MM.1S (cell line): Measurements from ENCODE around the gene COG5.

ENCODE experiments used
- DNase-seq: peaks from one replicate; pipeline ENCODE4 v3.0.0-alpha.2; 2015
- H2AFZ ChIP-seq: fragments of 300-600 bp; sonication (generic); 2 replicates; pipeline ENCODE4 v1.6.0; 2016; ENCODE audit warnings: antibody characterized with exemption, low read length
- H3F3A ChIP-seq: fragments of 300-600 bp; sonication (generic); 2 replicates; pipeline ENCODE4 v1.6.1; 2016; ENCODE audit warnings: mild to moderate bottlenecking, antibody characterized with exemption, low read length, moderate library complexity, mixed read lengths; ENCODE audit not compliant: insufficient read depth
- H3K27ac ChIP-seq: fragments of 300-600 bp; sonication (generic); 2 replicates; pipeline ENCODE4 v1.5.1; 2016; ENCODE audit warnings: mild to moderate bottlenecking, low read length
- H3K27me3 ChIP-seq: fragments of 300-600 bp; sonication (generic); replicated peaks from 2 replicates; pipeline ENCODE4 v1.6.0; 2016; ENCODE audit warnings: low read length; ENCODE audit not compliant: insufficient read depth
- H3K36me3 ChIP-seq: fragments of 300-600 bp; sonication (generic); replicated peaks from 2 replicates; pipeline ENCODE4 v1.6.1; 2016; ENCODE audit warnings: mild to moderate bottlenecking, low read length, mixed read lengths; ENCODE audit not compliant: insufficient read depth
- H3K4me1 ChIP-seq: fragments of 300-600 bp; sonication (generic); 2 replicates; pipeline ENCODE4 v1.6.1; 2016; ENCODE audit warnings: low read length, mixed read lengths
- H3K4me2 ChIP-seq: fragments of 300-600 bp; sonication (generic); 2 replicates; pipeline ENCODE4 v1.6.0; 2016; ENCODE audit warnings: low read depth, low read length
- H3K4me3 ChIP-seq: fragments of 300-600 bp; sonication (generic); 2 replicates; pipeline ENCODE4 v1.5.1; 2016; ENCODE audit warnings: low read length, mixed read lengths
- H3K79me2 ChIP-seq: fragments of 300-600 bp; sonication (generic); 2 replicates; pipeline ENCODE4 v1.6.1; 2016; ENCODE audit warnings: mixed run types, low read length, mixed read lengths
- H3K9ac ChIP-seq: fragments of 300-600 bp; sonication (generic); 2 replicates; pipeline ENCODE4 v1.6.1; 2016; ENCODE audit warnings: low read length, mixed read lengths
- H3K9me2 ChIP-seq: fragments of 300-600 bp; sonication (generic); replicated peaks from 2 replicates; pipeline ENCODE4 v1.6.1; 2016; ENCODE audit warnings: mild to moderate bottlenecking, low read length, mixed read lengths; ENCODE audit not compliant: insufficient read depth
- H3K9me3 ChIP-seq: fragments of 300-600 bp; sonication (generic); replicated peaks from 2 replicates; pipeline ENCODE4 v1.6.1; 2016; ENCODE audit warnings: mild to moderate bottlenecking, low read length, mixed read lengths; ENCODE audit not compliant: insufficient read depth
- H4K20me1 ChIP-seq: fragments of 300-600 bp; sonication (generic); 2 replicates; pipeline ENCODE4 v1.6.1; 2016; ENCODE audit warnings: mild to moderate bottlenecking, low read length, moderate library complexity, mixed read lengths; ENCODE audit not compliant: insufficient read depth
- EZH2 ChIP-seq: fragments of 300-600 bp; sonication (generic); optimal IDR thresholded peaks from 2 replicates; pipeline ENCODE3; 2017; ENCODE audit warnings: low read depth, mild to moderate bottlenecking, antibody characterized with exemption, low read length, mixed read lengths
- EZH2phosphoT487 ChIP-seq: fragments of 300-600 bp; sonication (generic); IDR thresholded peaks from 2 replicates; pipeline ENCODE4 v1.6.1; 2018; ENCODE audit warnings: antibody characterized with exemption, low read length
- TF ChIP-seq, protein P1 (sequence below): fragments of 300-600 bp; sonication (generic); IDR thresholded peaks from 2 replicates; pipeline ENCODE4 v1.5.1; 2016; ENCODE audit warnings: antibody characterized with exemption, low read length, mixed read lengths

COG5 gene

DNA sequence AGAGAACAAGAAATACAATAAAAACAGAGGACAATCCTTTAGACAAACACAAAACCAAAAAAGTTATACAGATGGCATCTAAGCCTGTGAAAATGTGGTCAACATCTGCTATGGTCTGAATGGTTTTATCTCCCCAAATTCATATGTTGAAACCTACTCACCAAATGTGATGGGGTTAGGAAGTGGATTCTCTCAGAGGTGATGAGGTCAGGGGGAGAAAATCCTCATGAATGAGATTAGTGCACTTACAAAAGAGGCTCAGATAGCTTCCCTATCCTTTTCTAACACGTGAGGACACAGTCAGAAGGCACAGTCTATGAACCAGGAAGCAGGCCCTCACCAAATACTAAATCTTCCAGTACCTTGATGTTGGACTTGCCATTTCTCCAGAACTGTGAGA, 241.7 kb downstream of the COG5 start:
- no peak for DNase-seq

DNA sequence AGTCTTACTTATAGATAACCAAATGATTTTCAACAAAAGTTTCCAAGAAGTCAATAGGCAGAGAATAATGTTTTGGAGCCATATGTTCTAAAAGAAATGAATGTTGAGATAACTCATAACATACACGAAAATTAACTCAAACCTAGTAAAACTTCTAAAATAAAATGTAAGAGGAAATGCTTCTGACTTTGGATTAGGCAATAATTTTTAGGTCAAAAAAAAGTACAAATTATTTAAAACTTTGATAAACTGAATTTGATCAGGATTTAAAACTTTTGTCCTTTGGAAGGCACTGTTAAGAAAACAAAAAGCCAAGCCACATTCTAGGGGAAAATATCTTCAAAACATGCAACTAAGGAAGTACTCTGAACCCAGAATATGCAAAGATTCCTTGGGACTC, 242.1 kb downstream of the COG5 start:
- no peaks in the 10 kb centered on the region for H3K9me2 ChIP-seq
- no peaks in the 10 kb centered on the region for H3F3A ChIP-seq
- no peak for DNase-seq
- H3K9me3 ChIP-seq = no peaks in the 10 kb centered on the region
- H3K79me2 ChIP-seq = no peaks in the 10 kb centered on the region
- H3K9ac ChIP-seq = no peak overlapping the region
- H3K4me1 ChIP-seq = no peaks in the 10 kb centered on the region
- no peak overlapping the region for H3K4me2 ChIP-seq
- H2AFZ ChIP-seq = no peak overlapping the region
- TF ChIP-seq, protein P1, sequence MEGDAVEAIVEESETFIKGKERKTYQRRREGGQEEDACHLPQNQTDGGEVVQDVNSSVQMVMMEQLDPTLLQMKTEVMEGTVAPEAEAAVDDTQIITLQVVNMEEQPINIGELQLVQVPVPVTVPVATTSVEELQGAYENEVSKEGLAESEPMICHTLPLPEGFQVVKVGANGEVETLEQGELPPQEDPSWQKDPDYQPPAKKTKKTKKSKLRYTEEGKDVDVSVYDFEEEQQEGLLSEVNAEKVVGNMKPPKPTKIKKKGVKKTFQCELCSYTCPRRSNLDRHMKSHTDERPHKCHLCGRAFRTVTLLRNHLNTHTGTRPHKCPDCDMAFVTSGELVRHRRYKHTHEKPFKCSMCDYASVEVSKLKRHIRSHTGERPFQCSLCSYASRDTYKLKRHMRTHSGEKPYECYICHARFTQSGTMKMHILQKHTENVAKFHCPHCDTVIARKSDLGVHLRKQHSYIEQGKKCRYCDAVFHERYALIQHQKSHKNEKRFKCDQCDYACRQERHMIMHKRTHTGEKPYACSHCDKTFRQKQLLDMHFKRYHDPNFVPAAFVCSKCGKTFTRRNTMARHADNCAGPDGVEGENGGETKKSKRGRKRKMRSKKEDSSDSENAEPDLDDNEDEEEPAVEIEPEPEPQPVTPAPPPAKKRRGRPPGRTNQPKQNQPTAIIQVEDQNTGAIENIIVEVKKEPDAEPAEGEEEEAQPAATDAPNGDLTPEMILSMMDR = no peak
- TF ChIP-seq EZH2phosphoT487 = no peak
- no peak for TF ChIP-seq EZH2
- H3K27me3 ChIP-seq = no peaks in the 10 kb centered on the region
- H3K4me3 ChIP-seq = no peak overlapping the region
- no peaks in the 10 kb centered on the region for H3K36me3 ChIP-seq
- no peak overlapping the region for H3K27ac ChIP-seq
- H4K20me1 ChIP-seq = no peaks in the 10 kb centered on the region

More for the DNA sequence above, 241.7 kb downstream of the COG5 start:
- Histone ChIP-seq H3K4me1 (no peaks in the 10 kb centered on the region), H3K27me3 (no peaks in the 10 kb centered on the region), H3K36me3 (no peaks in the 10 kb centered on the region), H3K9me3 (no peaks in the 10 kb centered on the region), H3F3A (no peaks in the 10 kb centered on the region), H3K4me3 (no peak overlapping the region), H4K20me1 (no peaks in the 10 kb centered on the region), H3K9me2 (no peaks in the 10 kb centered on the region), H3K4me2 (no peak overlapping the region), H2AFZ (no peak overlapping the region), H3K79me2 (no peaks in the 10 kb centered on the region), H3K27ac (no peak overlapping the region), H3K9ac (no peak overlapping the region)
- TF ChIP-seq EZH2phosphoT487 (no peak), EZH2 (no peak)
- TF ChIP-seq, protein P1 = no peak

DNA sequence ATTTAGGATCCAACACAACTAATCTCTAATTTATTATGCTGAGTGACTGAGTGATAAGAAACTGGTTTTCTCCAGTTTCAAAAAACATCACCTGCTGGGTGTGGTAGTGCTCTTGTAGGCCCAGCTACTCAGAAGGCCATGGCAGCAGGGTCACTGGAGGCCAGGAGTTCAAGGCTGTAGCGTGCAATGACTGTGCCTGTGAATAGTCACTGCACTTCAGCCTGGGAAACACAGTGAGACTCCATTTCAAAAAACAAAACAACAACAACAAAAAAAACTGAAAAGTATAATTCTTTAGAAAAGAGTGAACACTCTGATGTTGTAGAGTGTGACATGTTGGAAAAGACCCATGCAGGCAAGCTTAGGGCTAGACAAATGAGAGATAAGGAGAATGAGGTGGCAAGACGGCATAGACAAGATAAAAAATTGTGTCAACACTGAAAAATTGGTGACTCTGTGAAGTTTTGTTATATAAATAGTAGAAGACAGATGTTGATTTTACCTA, 243.9 kb downstream of the COG5 start:
- no peak overlapping the region for H3K4me3 ChIP-seq
- H2AFZ ChIP-seq = no peak overlapping the region
- no peak overlapping the region for H3K9ac ChIP-seq
- no peaks in the 10 kb centered on the region for H3F3A ChIP-seq
- TF ChIP-seq EZH2phosphoT487 = no peak
- TF ChIP-seq EZH2 = no peak
- TF ChIP-seq, protein P1 = no peak
- H3K9me2 ChIP-seq = no peaks in the 10 kb centered on the region
- no peak overlapping the region for H3K27ac ChIP-seq
- no peaks in the 10 kb centered on the region for H4K20me1 ChIP-seq
- H3K4me1 ChIP-seq = no peaks in the 10 kb centered on the region
- no peaks in the 10 kb centered on the region for H3K27me3 ChIP-seq
- DNase-seq = no peak
- no peaks in the 10 kb centered on the region for H3K36me3 ChIP-seq
- H3K79me2 ChIP-seq = no peaks in the 10 kb centered on the region
- H3K4me2 ChIP-seq = no peak overlapping the region
- H3K9me3 ChIP-seq = no peaks in the 10 kb centered on the region
